Measurements from ENCODE around the gene OR10H2.
A peak's percentile ranks its signal among the peaks of the same experiment; 100 is the strongest.
"Not testable (repeated sequence)": the region's sequence is repeated elsewhere in the genome, so short reads cannot be mapped to it uniquely, and the experiment has no call there.

The OR10H2 gene, protein sequence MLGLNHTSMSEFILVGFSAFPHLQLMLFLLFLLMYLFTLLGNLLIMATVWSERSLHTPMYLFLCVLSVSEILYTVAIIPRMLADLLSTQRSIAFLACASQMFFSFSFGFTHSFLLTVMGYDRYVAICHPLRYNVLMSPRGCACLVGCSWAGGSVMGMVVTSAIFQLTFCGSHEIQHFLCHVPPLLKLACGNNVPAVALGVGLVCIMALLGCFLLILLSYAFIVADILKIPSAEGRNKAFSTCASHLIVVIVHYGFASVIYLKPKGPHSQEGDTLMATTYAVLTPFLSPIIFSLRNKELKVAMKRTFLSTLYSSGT

DNA sequence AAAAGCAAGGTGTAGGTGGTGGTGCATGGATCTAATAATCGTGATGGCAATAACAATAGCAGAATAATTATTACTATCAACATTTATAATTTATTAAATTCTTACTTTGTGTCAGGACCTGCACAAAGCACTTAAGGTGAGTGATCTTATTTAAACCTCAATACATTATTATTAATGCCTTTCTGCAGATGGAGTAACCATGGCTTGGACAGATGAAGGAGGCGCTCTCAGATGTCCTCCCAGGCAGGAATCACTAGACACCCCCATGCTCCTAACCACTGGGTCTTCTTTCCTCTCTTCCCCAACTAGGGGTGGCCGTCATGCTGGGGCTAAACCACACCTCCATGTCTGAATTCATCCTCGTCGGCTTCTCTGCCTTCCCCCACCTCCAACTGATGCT, at the start of gene OR10H2:
OR10H2 (plus strand) TSS at position 301 of the 400 bp plus-strand sequence; CDS start at position 321, 20 bp downstream.
- no peak for DNase-seq

DNA sequence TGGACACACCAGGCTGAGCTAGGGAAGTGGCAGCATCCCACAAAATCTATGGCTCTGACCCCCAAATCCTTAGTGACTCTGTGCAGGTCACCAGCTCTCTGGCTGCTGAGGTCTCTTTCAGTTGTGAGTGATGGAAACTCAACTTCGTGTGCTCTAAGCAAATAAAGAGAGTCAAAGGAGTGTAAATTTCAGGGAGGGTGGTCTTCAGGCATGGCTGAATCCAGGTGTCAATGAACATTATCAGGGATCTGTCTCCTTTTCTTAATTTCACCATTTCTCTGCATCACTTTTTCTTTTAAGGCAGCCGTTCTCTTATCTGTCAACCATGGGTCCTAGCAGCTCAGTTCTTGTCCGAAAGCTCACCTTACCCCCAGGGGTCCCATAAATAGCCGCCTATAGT, 48.7 kb upstream of the OR10H2 start:
- DNase-seq, result no peak

DNA sequence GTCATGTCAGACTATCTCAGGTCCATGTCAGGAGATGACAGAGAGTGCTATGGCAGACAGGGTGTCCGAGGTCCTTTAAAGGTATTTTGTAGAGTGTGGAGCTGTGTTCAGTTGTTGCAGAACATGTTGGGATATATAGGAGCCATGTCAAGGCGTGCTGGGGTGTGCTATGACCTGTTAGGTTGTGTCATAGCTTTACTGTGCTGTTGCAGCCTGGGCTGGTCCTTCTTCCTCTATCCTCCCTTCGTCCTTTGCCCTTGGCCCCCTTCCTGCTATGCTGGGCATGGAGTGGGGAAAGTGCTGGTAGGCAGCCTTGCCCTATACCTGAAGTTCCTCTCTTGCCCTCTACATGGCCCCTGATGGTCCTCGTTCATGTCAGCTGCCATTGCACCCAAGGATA, 48.0 kb upstream of the OR10H2 start:
- DNase-seq, result not testable (repeated sequence)

DNA sequence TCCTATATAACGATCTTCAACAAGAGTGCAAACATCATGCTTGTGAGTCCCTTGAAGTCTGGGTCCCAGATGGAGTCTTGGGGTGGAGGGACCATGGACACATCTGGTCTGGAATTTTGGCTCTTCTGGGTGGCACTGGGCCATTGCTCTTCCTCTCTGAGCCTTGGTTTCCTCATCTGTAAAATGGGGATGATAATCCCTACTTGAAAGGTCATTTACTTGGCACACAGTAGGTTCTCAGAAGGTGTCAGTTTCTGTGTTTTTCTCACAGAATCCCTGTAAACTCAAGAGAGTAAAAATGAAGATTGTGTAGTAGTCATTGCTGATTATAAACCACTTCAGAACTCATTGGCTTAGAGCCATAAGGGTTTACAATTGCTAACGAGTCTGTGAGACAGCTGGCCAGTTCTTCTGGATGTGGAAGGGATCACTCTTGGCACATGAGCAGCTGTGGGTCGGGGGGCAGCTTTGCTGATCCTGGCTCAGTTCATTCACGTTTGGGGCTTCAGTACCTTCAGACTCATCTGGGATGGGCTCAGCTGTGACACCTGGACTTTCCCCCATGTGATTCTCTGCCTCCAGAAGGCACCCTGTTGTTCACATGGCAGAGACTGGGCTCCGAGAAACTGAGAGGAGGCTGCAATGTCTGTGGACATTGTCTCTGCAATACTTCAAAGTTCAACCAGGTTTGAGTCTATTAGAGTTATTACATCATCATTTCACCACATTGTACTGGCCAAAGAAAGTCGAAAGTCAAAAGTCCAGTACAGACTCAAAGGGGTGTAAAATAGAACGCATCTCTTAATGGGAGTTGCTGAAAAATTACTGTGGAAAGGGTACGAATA, 47.1 kb upstream of the OR10H2 start:
- DNase-seq, result no peak

DNA sequence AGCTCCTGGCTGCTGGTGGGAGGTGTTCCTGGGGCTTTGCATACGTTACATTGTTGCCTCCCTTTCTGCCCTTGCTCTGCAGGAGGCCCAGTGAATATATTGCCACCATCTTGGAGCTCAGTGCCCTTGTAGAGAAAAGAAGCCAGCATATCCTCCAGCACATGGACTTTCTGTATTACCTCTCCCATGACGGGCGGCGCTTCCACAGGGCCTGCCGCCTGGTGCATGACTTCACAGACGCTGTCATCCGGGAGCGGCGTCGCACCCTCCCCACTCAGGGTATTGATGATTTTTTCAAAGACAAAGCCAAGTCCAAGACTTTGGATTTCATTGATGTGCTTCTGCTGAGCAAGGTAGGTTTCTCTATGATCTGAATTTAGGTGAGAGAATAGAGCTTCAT, 44.4 kb upstream of the OR10H2 start:
- DNase-seq, result no peak

DNA sequence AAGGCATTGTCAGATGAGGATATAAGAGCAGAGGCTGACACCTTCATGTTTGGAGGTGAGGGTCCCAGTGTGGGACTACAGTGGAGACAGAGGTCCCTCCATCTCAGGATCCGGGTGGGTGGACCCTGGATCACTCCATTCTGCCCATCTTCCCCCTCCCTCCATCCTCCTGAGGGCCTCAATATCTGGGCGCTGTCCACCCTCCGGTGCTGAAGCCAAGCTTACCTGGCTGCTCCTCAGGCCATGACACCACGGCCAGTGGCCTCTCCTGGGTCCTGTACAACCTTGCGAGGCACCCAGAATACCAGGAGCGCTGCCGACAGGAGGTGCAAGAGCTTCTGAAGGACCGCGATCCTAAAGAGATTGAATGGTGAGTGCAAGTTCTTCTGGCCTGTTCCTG, 43.0 kb upstream of the OR10H2 start:
- no peak for DNase-seq

DNA sequence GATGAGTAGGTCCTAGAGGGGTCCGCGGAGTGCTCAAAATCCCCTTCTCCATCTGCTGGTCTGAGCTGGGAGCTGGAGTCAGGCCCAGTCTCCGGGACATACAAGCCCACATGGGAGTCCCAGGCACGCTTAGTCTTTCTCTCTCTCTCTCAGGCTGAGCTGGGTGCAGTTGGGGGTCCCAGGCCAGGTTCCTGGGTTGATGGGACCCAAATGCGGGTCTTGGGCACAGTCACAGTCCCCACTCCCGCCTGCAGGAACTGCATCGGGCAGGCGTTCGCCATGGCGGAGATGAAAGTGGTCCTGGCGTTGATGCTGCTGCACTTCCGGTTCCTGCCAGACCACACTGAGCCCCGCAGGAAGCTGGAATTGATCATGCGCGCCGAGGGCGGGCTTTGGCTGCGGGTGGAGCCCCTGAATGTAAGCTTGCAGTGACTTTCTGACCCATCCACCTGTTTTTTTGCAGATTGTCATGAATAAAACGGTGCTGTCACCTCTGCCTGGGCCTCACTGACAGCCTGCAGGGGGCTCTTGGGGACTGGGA, 31.1 kb upstream of the OR10H2 start:
- DNase-seq, result no peak

DNA sequence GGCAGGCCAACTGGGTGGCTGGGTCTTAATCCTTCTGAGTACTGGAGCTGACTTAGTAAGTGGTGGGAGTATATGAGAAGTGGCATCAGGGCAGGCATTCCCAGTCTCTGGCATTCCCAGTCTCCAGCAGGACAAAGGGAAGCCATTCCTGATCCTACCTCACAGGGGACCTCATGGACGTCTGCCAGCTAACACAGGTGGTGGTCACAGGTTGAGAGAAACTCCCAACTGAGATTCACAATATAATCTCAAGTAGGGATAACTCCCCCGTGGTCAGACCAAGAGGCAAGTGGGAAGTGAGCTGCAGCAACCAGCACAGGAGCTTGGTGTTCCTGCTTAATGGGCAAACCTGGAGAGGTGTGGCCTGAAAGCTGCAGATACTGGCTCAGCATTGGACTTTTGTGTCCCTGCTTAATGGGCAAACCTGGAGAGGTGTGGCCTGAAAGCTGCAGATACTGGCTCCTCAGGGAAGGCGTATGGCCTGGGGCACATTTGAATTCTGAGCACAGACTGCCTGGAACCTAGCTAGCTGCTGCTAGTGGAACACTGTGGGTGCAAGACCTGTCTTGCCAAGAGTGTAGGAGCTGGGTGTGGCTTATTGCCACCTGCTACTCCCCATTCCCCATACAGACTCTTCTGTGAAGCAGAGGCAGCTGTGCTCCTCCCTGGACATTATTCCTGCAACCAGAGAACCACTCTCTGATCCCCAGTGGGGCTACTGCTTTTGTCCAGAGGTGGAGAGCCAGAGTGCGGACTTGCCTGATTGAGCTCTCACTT, 25.9 kb upstream of the OR10H2 start:
- DNase-seq, result no peak

DNA sequence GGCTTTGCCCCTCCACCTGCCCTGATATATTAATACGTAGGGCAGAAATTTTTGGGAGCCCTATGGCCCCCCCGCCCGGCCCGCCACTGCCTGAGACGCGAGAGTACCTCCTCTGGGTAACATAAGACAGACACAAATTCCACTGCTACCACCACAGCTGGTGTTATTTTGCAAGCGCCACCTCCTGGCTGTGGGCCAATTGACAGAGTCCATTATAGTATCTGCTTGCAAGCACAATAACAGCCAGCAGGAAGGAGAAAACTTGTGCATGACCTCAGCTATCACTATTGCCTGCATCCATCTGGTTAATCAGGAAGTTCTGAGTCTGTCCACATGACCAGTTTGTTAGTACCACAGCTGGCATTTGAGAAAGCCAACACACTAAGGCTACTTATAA, 25.3 kb upstream of the OR10H2 start:
- peak; percentile 27 to 28 for DNase-seq

DNA sequence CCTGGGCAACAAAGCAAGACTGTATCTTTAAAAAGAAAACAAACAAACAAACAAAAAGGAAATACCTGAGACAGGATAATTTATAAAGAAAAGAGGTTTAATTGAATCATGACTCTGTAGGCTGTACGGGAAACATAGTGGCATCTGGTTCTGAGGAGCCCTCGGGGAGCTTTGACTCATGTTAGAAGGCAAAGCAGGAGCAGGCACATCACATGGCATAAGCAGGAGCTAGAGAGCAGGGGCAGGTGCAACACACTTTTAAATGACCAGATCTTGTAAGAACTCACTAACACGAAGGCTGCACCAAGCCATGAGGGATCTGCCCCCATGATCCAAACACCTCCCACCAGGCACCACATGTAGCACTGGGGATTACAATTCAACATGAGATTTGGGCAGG, 13.2 kb upstream of the OR10H2 start:
- DNase-seq, result no peak

DNA sequence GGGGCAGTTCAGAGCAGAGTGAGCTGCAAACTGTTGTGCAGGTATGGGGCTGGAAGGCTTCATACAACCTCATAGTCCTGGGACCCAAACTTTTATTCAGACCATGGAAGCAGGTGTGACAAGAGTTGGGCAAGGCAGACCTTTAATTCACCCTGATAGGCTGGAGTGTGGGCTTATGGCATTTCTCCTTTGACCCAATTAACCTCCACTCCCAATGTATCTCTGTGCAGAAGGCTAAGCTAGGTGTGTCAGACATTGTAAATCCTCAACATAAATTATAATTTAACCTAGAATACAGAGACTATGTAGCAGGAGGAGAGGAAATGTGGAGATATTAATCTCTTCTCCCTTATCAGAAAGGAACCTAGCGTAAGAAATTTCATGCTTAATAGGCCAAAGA, 12.2 kb upstream of the OR10H2 start:
- no peak for DNase-seq

DNA sequence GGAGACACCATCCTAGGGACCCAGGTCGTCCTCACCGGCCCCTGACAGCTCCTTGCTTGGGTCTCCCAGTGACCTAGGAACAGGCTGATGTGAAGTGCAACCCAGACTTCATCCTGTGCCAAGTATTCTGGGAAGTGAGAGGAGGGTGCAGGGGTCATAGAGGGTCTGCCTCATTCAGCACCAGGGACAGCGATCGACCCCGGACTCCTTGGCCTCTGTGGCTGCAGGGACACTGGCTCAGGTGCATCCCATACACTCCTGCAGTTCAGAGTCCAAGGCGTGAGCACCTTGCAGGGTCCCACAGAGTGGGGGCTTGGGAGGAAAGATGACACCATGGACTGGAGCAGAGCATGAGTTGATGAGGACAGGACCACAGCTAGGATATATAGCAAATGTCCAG, 10.0 kb upstream of the OR10H2 start:
- no peak for DNase-seq

DNA sequence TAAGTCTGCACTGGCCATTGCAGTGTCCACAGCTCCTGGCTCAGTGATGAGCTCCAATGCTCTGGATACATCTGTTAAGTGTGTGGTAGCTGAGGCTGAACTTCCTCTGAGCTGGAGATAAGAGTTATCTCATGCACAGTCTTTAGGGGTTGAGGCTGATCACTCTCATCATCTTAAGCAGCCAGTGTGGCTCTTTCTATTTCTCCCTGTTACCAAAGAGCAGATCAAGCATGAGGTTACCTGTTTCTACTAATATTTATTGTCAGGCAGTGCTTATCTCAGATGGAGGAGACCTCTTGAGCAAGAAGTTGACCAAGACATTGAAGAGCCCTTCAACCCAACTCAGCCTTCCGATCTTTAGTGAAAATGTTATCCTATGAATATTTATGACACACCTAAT, 6.6 kb upstream of the OR10H2 start:
- DNase-seq, result no peak

DNA sequence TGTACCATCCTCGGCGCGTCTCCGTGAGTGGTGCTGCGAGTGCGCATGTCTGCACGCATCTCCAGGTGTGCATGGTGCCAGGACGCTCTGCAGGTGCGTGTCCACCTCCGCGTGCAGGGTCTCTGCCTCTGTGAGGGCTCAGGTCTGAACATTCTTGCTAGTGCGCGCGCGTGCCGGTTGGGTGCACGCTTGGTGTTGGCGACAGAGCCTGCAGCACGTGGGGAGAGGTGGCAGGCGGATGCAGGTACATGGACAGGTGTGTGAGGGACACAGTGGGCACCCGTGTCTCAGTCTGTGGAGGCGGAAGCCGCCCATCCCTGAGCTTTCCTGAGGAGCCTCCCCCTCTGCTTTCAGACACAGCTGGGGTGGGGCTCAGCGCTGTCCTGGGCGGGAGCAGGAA, 4.9 kb upstream of the OR10H2 start:
- DNase-seq, result no peak

DNA sequence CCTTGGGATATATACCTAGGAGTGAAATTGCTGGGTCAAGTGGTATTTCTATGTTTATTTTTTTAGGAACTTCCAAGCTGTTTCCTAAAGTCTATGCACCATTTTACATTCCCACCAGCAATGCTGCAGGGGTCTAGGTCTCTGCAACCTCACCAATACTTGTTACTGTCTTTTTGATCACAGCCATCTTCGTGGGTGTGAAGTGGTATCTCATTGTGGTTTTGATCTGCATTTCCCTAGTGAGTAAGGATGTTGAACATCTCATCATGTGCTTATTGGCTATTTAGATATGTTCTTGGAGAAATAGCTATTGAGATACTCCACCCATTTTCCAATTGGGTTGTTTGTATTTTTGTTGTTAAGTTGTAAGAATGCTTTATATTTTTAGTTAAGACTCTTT, 2.7 kb downstream of the OR10H2 start:
- no peak for DNase-seq

DNA sequence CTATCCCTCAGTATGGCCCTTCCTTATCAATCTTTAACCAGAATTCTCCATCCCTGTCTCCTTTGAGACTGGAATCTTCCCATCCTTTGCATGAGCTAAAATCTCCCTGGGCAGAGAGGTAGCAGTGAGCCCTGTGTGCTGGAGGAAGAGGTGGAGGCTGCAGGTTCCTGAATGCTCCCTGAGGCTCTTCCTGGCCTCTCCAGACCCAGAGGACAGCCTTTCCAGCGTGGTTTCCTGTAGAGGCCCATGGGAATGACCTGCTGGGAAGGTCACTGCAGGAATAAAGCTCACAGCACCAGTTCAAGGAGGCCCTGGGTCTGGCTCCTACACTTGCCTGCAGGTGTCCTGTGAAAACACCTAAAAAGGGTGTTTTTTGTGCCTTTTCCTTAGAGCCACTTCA, 4.6 kb downstream of the OR10H2 start:
- DNase-seq, result no peak

DNA sequence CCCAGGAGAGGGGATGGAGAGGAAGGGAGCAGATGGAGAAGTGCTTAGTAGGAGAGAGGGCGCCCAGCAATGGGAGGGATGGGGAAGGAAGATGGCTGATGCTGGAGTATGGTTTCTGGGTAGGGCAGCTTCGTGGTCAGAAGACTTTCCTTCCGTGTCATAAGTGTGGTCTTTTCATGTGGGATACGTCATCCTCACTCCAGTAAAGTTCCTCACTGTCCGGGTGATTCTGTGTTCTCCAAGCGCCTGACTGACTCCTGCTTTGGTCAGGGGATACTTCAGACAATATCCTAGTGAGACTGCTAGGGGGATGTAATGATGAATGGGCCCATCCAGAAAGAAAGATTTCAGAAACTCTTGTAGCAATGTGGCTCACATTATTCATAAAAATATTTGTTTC, 6.1 kb downstream of the OR10H2 start:
- DNase-seq, result no peak

DNA sequence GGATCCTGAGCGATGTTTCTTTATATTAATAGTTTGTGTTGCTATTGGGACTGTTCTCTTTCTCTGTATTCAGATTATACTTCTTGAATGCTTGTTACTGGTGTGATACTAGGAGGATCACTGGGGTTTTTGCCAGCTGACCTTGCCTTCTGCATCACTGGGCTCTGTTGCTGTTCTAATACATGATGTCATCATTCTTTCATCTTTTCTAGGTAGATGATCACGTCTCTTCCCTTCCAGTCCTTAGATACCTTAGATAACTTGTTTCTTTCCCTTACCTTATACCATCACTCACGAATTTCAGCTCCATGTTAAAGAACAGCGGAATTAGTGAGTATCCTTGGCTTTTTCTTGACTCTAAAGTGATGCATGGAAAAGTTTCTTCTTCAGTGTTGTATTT, 9.9 kb downstream of the OR10H2 start, which contains the start of gene OR10H3:
OR10H3 (plus strand) TSS at position 264 of the 400 bp plus-strand sequence. CDS start 3,408 bp downstream, outside the sequence.
- no peak for DNase-seq

DNA sequence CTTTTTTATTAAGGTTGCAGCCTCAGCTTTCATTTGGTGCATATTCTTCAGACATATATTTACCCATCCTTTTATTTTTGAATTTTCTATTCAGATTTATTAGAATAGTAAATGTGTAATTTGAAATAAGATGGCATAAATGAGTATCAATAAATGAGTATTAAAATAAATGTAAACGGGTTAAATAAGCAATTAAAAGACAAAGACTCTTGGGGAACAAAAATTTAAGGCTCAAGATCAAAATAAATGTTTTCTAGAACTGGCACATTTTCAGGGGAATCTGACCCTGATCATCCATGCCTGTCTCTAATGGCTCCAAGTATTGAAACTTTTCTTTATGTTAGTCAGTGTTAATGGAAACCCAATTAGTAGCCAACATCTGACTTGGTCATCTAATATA, 13.0 kb downstream of the OR10H2 start:
- DNase-seq, result no peak

DNA sequence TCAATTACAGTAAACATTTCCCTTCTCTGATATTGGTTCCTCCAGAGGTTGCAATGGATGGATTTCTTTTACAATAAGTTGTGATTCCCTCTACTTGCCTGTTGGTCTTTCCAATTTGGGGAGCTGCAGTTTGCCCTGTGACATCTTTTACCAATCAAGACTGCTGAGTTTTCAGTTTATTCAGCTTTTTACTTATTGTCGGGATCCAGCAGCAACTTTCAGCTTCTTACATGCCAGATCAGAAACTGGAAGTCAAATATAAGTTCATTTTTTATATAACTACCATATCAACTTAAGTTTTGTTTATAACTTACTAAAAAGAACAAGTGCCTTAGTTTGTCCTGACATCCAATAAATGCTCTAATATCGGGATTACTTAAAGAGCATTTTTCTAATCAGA, 20.4 kb downstream of the OR10H2 start:
- no peak for DNase-seq

DNA sequence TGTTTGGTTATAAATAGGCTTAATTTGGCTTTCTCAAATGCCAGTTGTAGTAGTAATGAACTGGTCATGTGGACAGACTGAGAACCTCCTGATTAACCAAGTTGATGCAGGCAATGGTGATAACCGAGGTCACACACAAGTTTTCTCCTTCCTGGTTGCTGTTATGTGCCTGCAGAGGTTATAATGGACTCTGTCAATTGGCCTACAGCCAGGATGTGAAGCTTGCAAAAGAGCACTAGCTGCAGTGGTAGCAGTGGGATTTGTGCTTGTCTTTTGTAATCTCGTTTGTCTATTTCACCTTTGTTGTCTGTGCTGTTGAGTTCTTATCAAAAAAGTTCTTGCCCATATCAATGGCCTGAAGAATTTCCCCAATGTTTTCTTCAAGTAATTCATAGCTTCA, 30.6 kb downstream of the OR10H2 start:
- DNase-seq, result no peak

DNA sequence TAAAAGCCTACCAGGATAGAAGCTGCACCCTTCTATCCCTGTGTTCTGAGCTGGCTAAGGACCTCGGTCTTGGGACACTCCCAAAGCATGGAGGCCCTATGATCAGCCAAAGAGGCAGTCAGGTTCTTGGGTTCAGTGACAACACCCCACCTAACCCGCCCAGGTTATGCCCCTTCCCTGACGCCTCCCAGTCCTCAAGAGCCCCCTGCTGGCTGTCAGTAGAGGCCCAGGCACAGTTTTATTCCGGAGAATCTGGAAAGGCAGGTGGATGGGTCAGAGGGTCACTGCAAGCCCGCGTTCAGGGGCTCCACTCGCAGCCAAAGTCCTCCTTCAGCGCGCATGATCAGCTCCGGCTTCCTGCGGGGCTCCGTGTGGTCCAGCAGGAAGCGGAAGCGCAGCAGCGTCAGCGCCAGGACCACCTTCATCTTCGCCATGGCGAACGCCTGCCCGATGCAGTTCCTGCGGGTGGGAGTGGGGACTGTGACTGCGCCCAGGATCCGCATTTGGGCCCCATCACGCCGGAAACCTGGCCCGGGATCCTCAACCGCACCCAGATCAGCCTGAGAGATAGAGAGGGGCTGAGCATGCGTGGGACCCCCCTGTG, 32.2 kb downstream of the OR10H2 start:
- DNase-seq, result no peak

DNA sequence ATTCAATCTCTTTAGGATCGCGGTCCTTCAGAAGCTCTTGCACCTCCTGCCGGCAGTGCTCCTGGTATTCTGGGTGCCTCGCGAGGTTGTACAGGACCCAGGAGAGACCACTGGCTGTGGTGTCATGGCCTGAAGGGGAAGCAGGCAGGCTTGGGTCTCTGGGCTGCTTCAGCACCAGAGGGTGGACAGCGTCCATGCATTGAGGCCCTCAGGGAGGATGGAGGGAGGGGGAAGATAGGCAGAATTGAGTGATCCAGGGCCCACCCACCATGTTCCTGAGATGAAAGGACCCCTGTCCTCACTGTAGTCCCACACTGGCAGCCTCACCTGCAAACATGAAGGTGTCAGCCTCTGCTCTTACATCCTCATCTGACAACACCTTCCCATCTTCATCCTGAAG, 41.8 kb downstream of the OR10H2 start:
- no peak for DNase-seq

All from activated T-cell treated with anti-CD3 and anti-CD28 coated beads, Interleukin-2, amount 50 U/mL, for 48 hours (primary cell).